ENCODE measurements around the gene HOXB5. TPM values are rescaled to one million over a fixed set of nuclear protein-coding genes. Genes with fewer than 3 reads are reported as not detected.
A peak's percentile ranks its signal among the peaks of the same experiment; 100 is the strongest.

The HOXB5 gene
- total and polyA plus RNA-seq, 10 of the 15 experiments (the other 5 are each of a cell fraction or from before 2014, with no cell fraction given): not detected

- TF ChIP-seq EZH2 (IDR thresholded peaks at IDR 0.05; ENCODE audit: borderline replicate concordance, control insufficient read depth, low read depth, low read length): 0 out of 2 replicates have a peak, but pooled peaks have one; percentile 23
- TF ChIP-seq DPF2 (IDR thresholded peaks at IDR 0.05): no peak
- TF ChIP-seq BHLHE40 (IDR thresholded peaks at IDR 0.05; ENCODE audit: borderline replicate concordance in 1 of 2, low read depth in 2 of 2, low read length in 1 of 2): peak in 1 of 2 experiments; percentile 45; a peak in 1 of 4 replicates
Observed at GRCh38 chr17:48625495-48626244, 32.1 kb upstream of the HOXB5 start (continued).

- peak overlapping the region; percentile 79 for H3K4me2 ChIP-seq (ENCODE audit: control insufficient read depth, insufficient read depth)
- 15% methylated on average over 29 of the region's 66 CpGs for WGBS (ENCODE audit: insufficient coverage, insufficient replicate concordance, low lambda C conversion rate, missing lambda C conversion rate)
- no peaks in the 10 kb centered on the region for H4K20me1 ChIP-seq (ENCODE audit: control insufficient read depth, insufficient read depth)
- peaks cover 38 to 42% of the 10 kb centered on the region in 2 experiments for H3K27me3 ChIP-seq (replicated peaks in 1 of 2; ENCODE audit: control insufficient read depth in 2 of 2, insufficient read depth in 2 of 2, low read length in 1 of 2)
- H3K4me3 ChIP-seq: peak overlapping the region; percentile 65; the same call in 1 of the 2 replicates
- CTCF ChIA-PET: interaction anchor here (0.8 to 3.7 kb wide), 6 partner anchors 12 to 599 kb away, joined by 3 to 16 read pairs (median 6); no protein-coding TSS in a partner anchor
- TF ChIP-seq SMC3 (IDR thresholded peaks at IDR 0.05; ENCODE audit: borderline replicate concordance, low read length) (no peak), TCF3 (IDR thresholded peaks at IDR 0.05; ENCODE audit: borderline replicate concordance, insufficient read depth, low read depth, low read length) (no peak), RFX5 (IDR thresholded peaks at IDR 0.05; ENCODE audit: low read depth, low read length) (no peak), SUZ12 (IDR thresholded peaks at IDR 0.05; ENCODE audit: unreplicated experiment) (peak; percentile 47), GATAD2B (conservative IDR thresholded peaks at IDR 0.05; ENCODE audit: low read depth) (no peak)
- no peak for FAIRE-seq
- H3K4me1 ChIP-seq (ENCODE audit: control insufficient read depth, insufficient read depth, low read length): no peaks in the 10 kb centered on the region
- H2AFZ ChIP-seq (ENCODE audit: control insufficient read depth, low read depth, low read length): no peak overlapping the region
- H3K79me2 ChIP-seq (ENCODE audit: control insufficient read depth, insufficient read depth, low read length): no peaks in the 10 kb centered on the region
- RAD21 ChIA-PET (ENCODE audit: unreplicated experiment): interaction anchor here (1.0 to 1.4 kb wide), 3 partner anchors 12 to 600 kb away, joined by 3 to 4 read pairs (median 4); no protein-coding TSS in a partner anchor
- peak; percentile 44 for ATAC-seq
- no TSS peak for BruUV-seq (replicated peaks)
- no peak overlapping the region for H3K9ac ChIP-seq (ENCODE audit: control insufficient read depth, insufficient read depth, low read length)
- intact Hi-C loops (cut with micrococcal nuclease; ENCODE audit: unreplicated experiment): no loop called here
- SMC1A ChIA-PET (ENCODE audit: uncharacterized antibody, unreplicated experiment): no interaction called here
- in situ Hi-C loops (cut with MboI): loop anchor here (10.0 kb wide), 1 partner anchor 780 kb away; the partner anchor contains the start of gene SCRN2
- no peaks in the 10 kb centered on the region; a peak in 1 of 4 replicates for H3K36me3 ChIP-seq (ENCODE audit: control insufficient read depth in 2 of 2, insufficient read depth in 2 of 2, low read length in 1 of 2)
- POLR2A ChIA-PET: interaction anchor here (0.6 to 1.8 kb wide), 2 partner anchors 15 kb away, joined by 3 to 5 read pairs; no protein-coding TSS in a partner anchor
- no peaks in the 10 kb centered on the region for H3K9me3 ChIP-seq (replicated peaks; ENCODE audit: control insufficient read depth, insufficient read depth, low read length)
- no peak for DNase-seq (ENCODE audit: low read depth, low spot score)
- no peak overlapping the region for H3K27ac ChIP-seq (ENCODE audit: control insufficient read depth, insufficient read depth)
Observed at GRCh38 chr17:48624544-48625494, 31.2 kb upstream of the HOXB5 start.

Data from GM12878 (cell line).